Loucy (cell line): ENCODE data around the gene CNTNAP2.

Experiments used
- EZH2phosphoT487 ChIP-seq: fragments of 200-600 bp; IDR thresholded peaks from 2 replicates; pipeline ENCODE4 v1.6.1; 2018; ENCODE audit warnings: antibody characterized with exemption, mild to moderate bottlenecking, moderate library complexity, borderline replicate concordance
- TF ChIP-seq, protein P1 (sequence below): fragments of 200-600 bp; sonication (generic); conservative IDR thresholded peaks from 2 replicates; pipeline ENCODE4 v1.5.1; 2014; ENCODE audit warnings: mild to moderate bottlenecking, antibody characterized with exemption, low read length

DNA sequence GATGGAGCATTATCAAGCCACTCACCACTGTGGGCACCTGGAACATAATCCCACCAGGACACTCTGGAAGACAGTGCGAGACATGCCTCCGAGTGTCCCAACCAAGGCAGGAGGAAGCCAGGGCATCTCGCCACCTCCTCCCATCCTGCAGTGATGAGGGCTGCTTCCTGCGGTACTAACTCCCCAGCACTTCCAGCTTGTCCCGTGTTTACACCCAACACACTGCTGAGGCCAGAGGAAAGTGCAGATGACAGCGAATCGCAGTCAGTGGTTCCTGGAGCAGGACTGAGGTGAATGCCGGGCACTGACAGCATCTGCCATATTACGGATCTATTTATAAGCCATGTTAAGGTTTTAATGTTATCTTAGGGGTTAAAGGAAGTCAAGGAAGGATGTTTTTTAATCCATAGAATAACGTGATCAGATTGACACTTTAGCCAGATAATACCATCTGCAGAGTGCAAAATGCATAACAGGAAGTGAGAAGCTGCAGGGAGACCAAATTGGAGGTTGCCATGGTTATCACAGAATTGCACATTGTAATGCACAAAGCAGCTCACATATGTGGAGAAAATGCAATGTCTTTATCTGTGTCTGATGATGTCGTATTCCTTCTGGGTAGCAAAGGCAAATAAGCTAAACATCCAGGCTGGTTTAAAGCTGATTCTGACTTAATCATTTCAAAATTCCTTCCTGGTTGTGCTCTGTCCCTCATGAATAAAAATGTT lies 2159.9 kb downstream of the CNTNAP2 start:
- TF ChIP-seq, protein P1, sequence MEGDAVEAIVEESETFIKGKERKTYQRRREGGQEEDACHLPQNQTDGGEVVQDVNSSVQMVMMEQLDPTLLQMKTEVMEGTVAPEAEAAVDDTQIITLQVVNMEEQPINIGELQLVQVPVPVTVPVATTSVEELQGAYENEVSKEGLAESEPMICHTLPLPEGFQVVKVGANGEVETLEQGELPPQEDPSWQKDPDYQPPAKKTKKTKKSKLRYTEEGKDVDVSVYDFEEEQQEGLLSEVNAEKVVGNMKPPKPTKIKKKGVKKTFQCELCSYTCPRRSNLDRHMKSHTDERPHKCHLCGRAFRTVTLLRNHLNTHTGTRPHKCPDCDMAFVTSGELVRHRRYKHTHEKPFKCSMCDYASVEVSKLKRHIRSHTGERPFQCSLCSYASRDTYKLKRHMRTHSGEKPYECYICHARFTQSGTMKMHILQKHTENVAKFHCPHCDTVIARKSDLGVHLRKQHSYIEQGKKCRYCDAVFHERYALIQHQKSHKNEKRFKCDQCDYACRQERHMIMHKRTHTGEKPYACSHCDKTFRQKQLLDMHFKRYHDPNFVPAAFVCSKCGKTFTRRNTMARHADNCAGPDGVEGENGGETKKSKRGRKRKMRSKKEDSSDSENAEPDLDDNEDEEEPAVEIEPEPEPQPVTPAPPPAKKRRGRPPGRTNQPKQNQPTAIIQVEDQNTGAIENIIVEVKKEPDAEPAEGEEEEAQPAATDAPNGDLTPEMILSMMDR, result no peak
- no peak for TF ChIP-seq EZH2phosphoT487
